Fibroblast of lung (primary cell): ENCODE measurements around the gene KAT7. TPM values are rescaled to one million over a fixed set of nuclear protein-coding genes. Genes with fewer than 3 reads are reported as not detected.

ENCODE experiments used
- DNase-seq, 2 donors: peaks; one replicate each; pipeline versions ENCODE4 v3.0.0 to v3.0.0-alpha.2; 2010; ENCODE audit warnings: low read depth in 2 of 2
- H2AFZ ChIP-seq: 2 replicates; pipeline ENCODE4 v1.5.1; 2012; ENCODE audit warnings: low read length, control low read depth, inconsistent platforms
- H3K27ac ChIP-seq: 2 replicates; pipeline ENCODE4 v1.5.1; 2011; ENCODE audit warnings: low read length, control low read depth; ENCODE audit not compliant: insufficient read depth
- H3K27me3 ChIP-seq: 2 replicates; pipeline ENCODE4 v1.5.1; 2011; ENCODE audit warnings: mild to moderate bottlenecking, low read length; ENCODE audit not compliant: control insufficient read depth, insufficient read depth
- H3K36me3 ChIP-seq: 2 replicates; pipeline ENCODE4 v1.5.1; 2011; ENCODE audit warnings: low read length; ENCODE audit not compliant: control insufficient read depth, insufficient read depth
- H3K4me1 ChIP-seq: 2 replicates; pipeline ENCODE4 v1.5.1; 2011; ENCODE audit warnings: low read length; ENCODE audit not compliant: control insufficient read depth, insufficient read depth; ENCODE audit errors: extremely low read depth
- H3K4me2 ChIP-seq: 2 replicates; pipeline ENCODE4 v1.5.1; 2011; ENCODE audit warnings: low read length, control low read depth; ENCODE audit not compliant: insufficient read depth; ENCODE audit errors: extremely low read depth
- H3K4me3 ChIP-seq, 4 experiments: fragments of 200-600 bp in 1 of 4; sonication (generic) in 1 of 4; replicated peaks in 1 of 4; 2 replicates each; pipeline ENCODE4 v1.5.1; 2011 to 2016; ENCODE audit warnings: low read length in 4 of 4, low read depth in 3 of 4, mild to moderate bottlenecking in 3 of 4, control low read depth in 2 of 4, inconsistent platforms in 1 of 4, mixed read lengths in 1 of 4; ENCODE audit not compliant: insufficient read depth in 1 of 4; ENCODE audit errors: control extremely low read depth in 1 of 4
- H3K79me2 ChIP-seq: 2 replicates; pipeline ENCODE4 v1.5.1; 2012; ENCODE audit warnings: mild to moderate bottlenecking, low read length, inconsistent platforms; ENCODE audit not compliant: control insufficient read depth, insufficient read depth
- H3K9ac ChIP-seq: 2 replicates; pipeline ENCODE4 v1.5.1; 2011; ENCODE audit warnings: mild to moderate bottlenecking, low read length, control low read depth; ENCODE audit not compliant: insufficient read depth
- H3K9me3 ChIP-seq: 2 replicates; pipeline ENCODE4 v1.5.1; 2012; ENCODE audit warnings: low read depth, low read length; ENCODE audit not compliant: control insufficient read depth, insufficient read depth
- H4K20me1 ChIP-seq: 2 replicates; pipeline ENCODE4 v1.5.1; 2011; ENCODE audit warnings: low read length; ENCODE audit not compliant: control insufficient read depth, insufficient read depth; ENCODE audit errors: extremely low read depth
- CTCF ChIP-seq, 2 donors: IDR thresholded peaks in 1 of 2; conservative IDR thresholded peaks in 1 of 2; 1 replicate in 1 of 2; 2 replicates in 1 of 2; pipeline ENCODE4 v1.5.1; 2011 to 2012; ENCODE audit warnings: low read length in 2 of 2, control low read depth in 1 of 2, inconsistent platforms in 1 of 2, low read depth in 1 of 2, mild to moderate bottlenecking in 1 of 2
- EZH2 ChIP-seq: IDR thresholded peaks from 2 replicates; pipeline ENCODE4 v1.5.1; 2012; ENCODE audit warnings: low read length, control low read depth, mild to moderate bottlenecking; ENCODE audit errors: missing control alignments
- polyA plus RNA-seq, 2 donors: library from polyadenylated mRNA; depleted of rRNA in 1 of 2; stranded (reverse) in 1 of 2; unstranded in 1 of 2; fragments of >200 nt; gene quantifications; 2 replicates each; pipeline ENCODE4 v1.2.1, GENCODE V29; 2011 to 2012; ENCODE audit warnings: missing spikeins in 1 of 2
- total RNA-seq: library from RNA; depleted of rRNA; stranded (reverse); fragments of >200 nt; gene quantifications from 2 replicates; pipeline ENCODE4 v1.2.1, GENCODE V29; 2014

The KAT7 gene
- total and polyA plus RNA-seq, 2 donors (not counting 1 experiment from before 2014, with no cell fraction given) = 25.6 to 35.5 TPM

DNA sequence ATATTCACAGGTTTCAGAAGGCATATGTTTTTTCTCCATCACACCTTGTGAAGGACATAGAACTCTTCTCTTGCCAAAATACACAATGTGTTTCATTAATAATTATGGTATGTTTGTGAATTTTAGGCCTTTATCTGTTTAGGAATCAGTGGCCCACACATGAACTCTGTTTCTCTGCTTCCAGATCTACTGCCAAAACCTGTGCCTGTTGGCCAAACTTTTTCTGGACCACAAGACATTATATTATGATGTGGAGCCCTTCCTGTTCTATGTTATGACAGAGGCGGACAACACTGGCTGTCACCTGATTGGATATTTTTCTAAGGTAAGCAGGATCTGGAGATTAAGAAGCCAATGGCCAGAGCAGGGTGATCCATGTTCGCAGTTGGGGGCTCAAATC lies 33.0 kb downstream of the KAT7 start:
- Histone ChIP-seq H3K36me3 (peaks cover 5% of the 10 kb centered on the region), H3K9ac (no peak overlapping the region), H3K4me3 (no peak overlapping the region), H3K9me3 (no peaks in the 10 kb centered on the region), H3K4me2 (no peak overlapping the region), H3K27ac (no peak overlapping the region), H3K79me2 (no peaks in the 10 kb centered on the region), H3K27me3 (no peaks in the 10 kb centered on the region), H2AFZ (no peak overlapping the region), H3K4me1 (peaks cover 3% of the 10 kb centered on the region), H4K20me1 (no peaks in the 10 kb centered on the region)
- no peak for DNase-seq
- no peak for TF ChIP-seq EZH2
- TF ChIP-seq CTCF (conservative IDR thresholded peaks at IDR 0.05 in 1 of 2, IDR thresholded peaks at IDR 0.05 in 1 of 2; ENCODE audit: low read depth in 1 of 2, low read length in 2 of 2) = no peak

GRCh38 chr17:49821916-49822315 lies 33.4 kb downstream of the KAT7 start:
- Histone ChIP-seq H3K4me3 (no peak overlapping the region), H3K36me3 (peaks cover 8% of the 10 kb centered on the region), H3K9ac (no peak overlapping the region), H3K9me3 (no peaks in the 10 kb centered on the region), H3K4me1 (peaks cover 3% of the 10 kb centered on the region), H4K20me1 (no peaks in the 10 kb centered on the region), H3K79me2 (no peaks in the 10 kb centered on the region), H3K27me3 (no peaks in the 10 kb centered on the region), H3K4me2 (no peak overlapping the region), H3K27ac (no peak overlapping the region), H2AFZ (no peak overlapping the region)
- TF ChIP-seq EZH2 (no peak), CTCF (conservative IDR thresholded peaks at IDR 0.05 in 1 of 2, IDR thresholded peaks at IDR 0.05 in 1 of 2; ENCODE audit: low read depth in 1 of 2, low read length in 2 of 2) (no peak)
- DNase-seq = no peak

- Histone ChIP-seq H3K4me3 (no peak overlapping the region), H3K36me3 (peaks cover 8% of the 10 kb centered on the region), H3K79me2 (no peaks in the 10 kb centered on the region), H3K9me3 (no peaks in the 10 kb centered on the region), H3K4me2 (no peak overlapping the region), H2AFZ (no peak overlapping the region), H4K20me1 (no peaks in the 10 kb centered on the region), H3K27me3 (no peaks in the 10 kb centered on the region), H3K4me1 (peaks cover 3% of the 10 kb centered on the region), H3K27ac (peak overlapping the region; percentile 63), H3K9ac (no peak overlapping the region)
- TF ChIP-seq CTCF (conservative IDR thresholded peaks at IDR 0.05 in 1 of 2, IDR thresholded peaks at IDR 0.05 in 1 of 2; ENCODE audit: low read depth in 1 of 2, low read length in 2 of 2) (no peak), EZH2 (no peak)
- DNase-seq = peak; percentile 34 to 84
These were observed 34.3 kb downstream of the KAT7 start for GRCh38 chr17:49822829-49823228.
